ENCODE data around the gene LIN37.

DNA sequence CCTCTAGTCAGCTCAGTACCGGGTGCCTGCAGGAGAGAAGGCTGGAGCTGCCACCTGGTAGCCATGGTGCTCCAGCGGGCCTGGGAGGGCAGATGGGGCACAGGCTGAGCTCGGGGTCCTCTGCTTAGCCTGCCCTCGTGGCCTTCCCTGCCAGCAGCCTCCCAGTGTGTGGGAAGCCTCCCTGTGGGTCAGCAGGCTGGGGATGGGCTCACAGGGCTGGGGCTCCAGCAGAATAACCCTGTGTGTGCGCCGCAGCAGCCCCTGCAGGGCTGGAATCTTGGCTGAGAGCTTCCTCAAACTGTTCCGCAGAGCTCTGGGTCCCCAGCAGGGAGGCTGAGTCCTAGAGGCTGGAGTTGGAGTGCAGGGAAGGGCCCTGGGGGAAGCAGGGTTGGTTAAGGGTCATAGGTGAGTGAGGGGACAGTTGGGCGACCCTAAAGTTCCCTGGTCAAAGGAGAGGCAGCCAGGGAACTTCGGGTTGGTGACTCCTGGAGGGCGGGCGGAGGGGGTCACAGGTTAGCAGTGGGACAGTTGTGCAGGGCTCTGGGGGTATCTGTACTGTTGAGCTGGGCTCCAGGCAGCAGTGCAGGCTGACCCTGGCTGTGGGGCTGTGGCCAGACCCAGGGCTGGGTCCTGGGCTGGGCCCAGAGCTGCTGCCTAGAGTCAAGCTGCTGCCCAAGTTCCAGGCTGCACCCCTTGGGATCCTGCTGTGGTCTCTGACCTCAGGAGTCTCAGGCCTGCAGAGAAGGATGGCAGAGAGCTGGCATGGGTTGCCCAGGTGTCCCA is 41.0 kb downstream of the LIN37 start:
- TF ChIP-seq, protein P1, sequence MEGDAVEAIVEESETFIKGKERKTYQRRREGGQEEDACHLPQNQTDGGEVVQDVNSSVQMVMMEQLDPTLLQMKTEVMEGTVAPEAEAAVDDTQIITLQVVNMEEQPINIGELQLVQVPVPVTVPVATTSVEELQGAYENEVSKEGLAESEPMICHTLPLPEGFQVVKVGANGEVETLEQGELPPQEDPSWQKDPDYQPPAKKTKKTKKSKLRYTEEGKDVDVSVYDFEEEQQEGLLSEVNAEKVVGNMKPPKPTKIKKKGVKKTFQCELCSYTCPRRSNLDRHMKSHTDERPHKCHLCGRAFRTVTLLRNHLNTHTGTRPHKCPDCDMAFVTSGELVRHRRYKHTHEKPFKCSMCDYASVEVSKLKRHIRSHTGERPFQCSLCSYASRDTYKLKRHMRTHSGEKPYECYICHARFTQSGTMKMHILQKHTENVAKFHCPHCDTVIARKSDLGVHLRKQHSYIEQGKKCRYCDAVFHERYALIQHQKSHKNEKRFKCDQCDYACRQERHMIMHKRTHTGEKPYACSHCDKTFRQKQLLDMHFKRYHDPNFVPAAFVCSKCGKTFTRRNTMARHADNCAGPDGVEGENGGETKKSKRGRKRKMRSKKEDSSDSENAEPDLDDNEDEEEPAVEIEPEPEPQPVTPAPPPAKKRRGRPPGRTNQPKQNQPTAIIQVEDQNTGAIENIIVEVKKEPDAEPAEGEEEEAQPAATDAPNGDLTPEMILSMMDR (IDR thresholded peaks at IDR 0.05) = no peak
- no peak for TF ChIP-seq POLR2A (IDR thresholded peaks at IDR 0.05)

Measured in adrenal gland (tissue), 5 donors.